Measurements from ENCODE around the gene NAA38. TPM values are rescaled to one million over a fixed set of nuclear protein-coding genes. Genes with fewer than 3 reads are reported as not detected.

NAA38 gene
- total and polyA plus RNA-seq, 2 experiments from 2014 or later: 17.1 to 74.8 TPM

GRCh38 chr17:7834542-7834956, 22.8 kb downstream of the NAA38 start:
- Mint-ChIP-seq H3K27me3 (ENCODE audit: insufficient read depth, low read depth, poor library complexity) (peaks cover 58% of the 10 kb centered on the region), H3K4me3 (peak overlapping the region; percentile 93), H3K27ac (peak overlapping the region; percentile 94; the same call in 1 of the 2 replicates), H3K9me3 (no peaks in the 10 kb centered on the region; the same call in 2 of the 3 replicates), H3K36me3 (ENCODE audit: low read depth) (no peaks in the 10 kb centered on the region), H3K4me1 (peaks cover 28% of the 10 kb centered on the region)
- TF ChIP-seq CREB1 (CRISPR knock-in tag; IDR thresholded peaks at IDR 0.05; ENCODE audit: low read depth) (no peak), REST (IDR thresholded peaks at IDR 0.05; ENCODE audit: unreplicated experiment) (no peak), ZNF462 (CRISPR knock-in tag; IDR thresholded peaks at IDR 0.05) (no peak), ZNF331 (CRISPR knock-in tag; IDR thresholded peaks at IDR 0.05; ENCODE audit: low read depth) (no peak), ETS1 (IDR thresholded peaks at IDR 0.05) (no peak), STAT1 (IDR thresholded peaks at IDR 0.05; ENCODE audit: unreplicated experiment) (no peak), POLR2AphosphoS5 (IDR thresholded peaks at IDR 0.05; ENCODE audit: low read depth) (no peak), NANOG (IDR thresholded peaks at IDR 0.05; ENCODE audit: borderline replicate concordance) (no peak), EZH2 (IDR thresholded peaks at IDR 0.05; ENCODE audit: low read depth, unreplicated experiment) (no peak)
- Histone ChIP-seq H3K27ac (ENCODE audit: low read depth) (no peak overlapping the region), H3K9me2 (ENCODE audit: insufficient read depth) (no peaks in the 10 kb centered on the region), H2AFZ (no peak overlapping the region; the same call in 1 of the 2 replicates), H3K4me1 (ENCODE audit: insufficient read depth) (peaks cover 23% of the 10 kb centered on the region), H4K20me1 (replicated peaks; ENCODE audit: insufficient read depth) (no peaks in the 10 kb centered on the region; the same call in 1 of the 2 replicates), H3K79me2 (replicated peaks; ENCODE audit: insufficient read depth) (no peaks in the 10 kb centered on the region), H3K27me3 (ENCODE audit: insufficient read depth) (peaks cover 72% of the 10 kb centered on the region), H3K36me3 (ENCODE audit: insufficient read depth) (no peaks in the 10 kb centered on the region), H3F3A (replicated peaks; ENCODE audit: low read depth) (peaks cover 22% of the 10 kb centered on the region; the same call in 1 of the 2 replicates), H3K4me2 (peak overlapping the region; percentile 100), H3K4me3 (peak overlapping the region; percentile 95)
- ATAC-seq (no peak; the same call in 2 of the 3 replicates), DNase-seq (ENCODE audit: low spot score) (peak; percentile 48)
